TTC549 (cell line): ENCODE measurements around the gene E2F2.

Source experiments
- FAIRE-seq: peaks from 2 replicates; lab custom pipeline; 2012; peaks lifted over from hg19 to GRCh38; lab: Jason Lieb, UNC

E2F2 gene

GRCh38 chr1:23481904-23482303 is 49.1 kb downstream of the E2F2 start:
- no peak for FAIRE-seq

- no peak for FAIRE-seq
Measured at GRCh38 chr1:23481026-23481597, 49.9 kb downstream of the E2F2 start.

- no peak for FAIRE-seq
Measured at GRCh38 chr1:23480187-23481025, 50.6 kb downstream of the E2F2 start.

GRCh38 chr1:23479666-23479941 is 51.4 kb downstream of the E2F2 start:
- FAIRE-seq = no peak

- no peak for FAIRE-seq
Measured at GRCh38 chr1:23478896-23479665, 52.0 kb downstream of the E2F2 start.

- no peak for FAIRE-seq
Measured at GRCh38 chr1:23477359-23478144, 53.5 kb downstream of the E2F2 start.

- FAIRE-seq = no peak
Measured at GRCh38 chr1:23475641-23476040, 55.4 kb downstream of the E2F2 start.

- no peak for FAIRE-seq
Measured at GRCh38 chr1:23475134-23475628, 55.9 kb downstream of the E2F2 start.

- no peak for FAIRE-seq
Measured at GRCh38 chr1:23473037-23473800, 57.8 kb downstream of the E2F2 start.

- no peak for FAIRE-seq
Measured at GRCh38 chr1:23472351-23473036, 58.5 kb downstream of the E2F2 start.

GRCh38 chr1:23471473-23472075 is 59.5 kb downstream of the E2F2 start:
- FAIRE-seq = no peak

- no peak for FAIRE-seq
Measured at GRCh38 chr1:23470282-23471070, 60.6 kb downstream of the E2F2 start.

- no peak for FAIRE-seq
Measured at GRCh38 chr1:23469372-23469982, 61.6 kb downstream of the E2F2 start.

- no peak for FAIRE-seq
Measured at GRCh38 chr1:23466423-23466989, 64.5 kb downstream of the E2F2 start.

- no peak for FAIRE-seq
Measured at GRCh38 chr1:23463286-23463685, 67.7 kb downstream of the E2F2 start.

GRCh38 chr1:23462766-23463165 is 68.3 kb downstream of the E2F2 start:
- no peak for FAIRE-seq

GRCh38 chr1:23461050-23461449 is 70.0 kb downstream of the E2F2 start:
- FAIRE-seq = no peak

GRCh38 chr1:23460519-23460918 is 70.5 kb downstream of the E2F2 start:
- no peak for FAIRE-seq

- FAIRE-seq = no peak
Measured at GRCh38 chr1:23459338-23459757, 71.7 kb downstream of the E2F2 start.
